H1 (cell line): ENCODE data around the gene VEPH1. TPM values are rescaled to one million over a fixed set of nuclear protein-coding genes. Genes with fewer than 3 reads are reported as not detected.

Source experiments
- CTCF ChIA-PET: fragments of 300-600 bp; sonication (Branson Sonifier 250); formaldehyde crosslinking; loops from one replicate; lab custom pipeline; 2021; ENCODE audit not compliant: partially characterized antibody; lab: Charles Lee
- POLR2A ChIA-PET: fragments of 300-600 bp; sonication (Branson Sonifier 250); formaldehyde crosslinking; loops from one replicate; lab custom pipeline; 2021; ENCODE audit warnings: inconsistent platforms; ENCODE audit not compliant: partially characterized antibody; lab: Charles Lee
- DNase-seq, 2 experiments: peaks; one replicate each; pipeline versions ENCODE4 v3.0.0 to v3.0.0-alpha.2; 2010 to 2022; ENCODE audit warnings: low spot score in 2 of 2, low read depth in 1 of 2, mixed read lengths in 1 of 2
- FAIRE-seq: peaks from 2 replicates; lab custom pipeline; 2011; peaks lifted over from hg19 to GRCh38; lab: Jason Lieb, UNC
- H2AFZ ChIP-seq: 2 replicates; pipeline ENCODE4 v1.8.1; 2012; ENCODE audit warnings: low read length, inconsistent platforms
- H2AK5ac ChIP-seq: 2 replicates; pipeline ENCODE4 v1.6.1; 2013; ENCODE audit warnings: low read depth, low read length
- H2BK120ac ChIP-seq: replicated peaks from 2 replicates; pipeline ENCODE3; 2013; ENCODE audit warnings: low read depth, low read length, inconsistent platforms
- H2BK12ac ChIP-seq: 2 replicates; pipeline ENCODE4 v1.6.1; 2013; ENCODE audit warnings: low read depth, low read length
- H2BK15ac ChIP-seq: 2 replicates; pipeline ENCODE4 v1.6.1; 2013; ENCODE audit warnings: low read length
- H2BK20ac ChIP-seq: 2 replicates; pipeline ENCODE4 v1.6.1; 2013; ENCODE audit warnings: low read length
- H2BK5ac ChIP-seq: 2 replicates; pipeline ENCODE4 v1.6.1; 2013; ENCODE audit warnings: low read depth, low read length
- H3K14ac ChIP-seq: 2 replicates; pipeline ENCODE4 v1.6.1; 2013; ENCODE audit warnings: inconsistent platforms; ENCODE audit not compliant: insufficient read length
- H3K18ac ChIP-seq: 2 replicates; pipeline ENCODE4 v1.6.1; 2013; ENCODE audit warnings: low read length; ENCODE audit errors: extremely low read depth
- H3K23ac ChIP-seq: 2 replicates; pipeline ENCODE4 v1.6.1; 2013; ENCODE audit warnings: inconsistent platforms; ENCODE audit not compliant: insufficient read length
- H3K23me2 ChIP-seq: 2 replicates; pipeline ENCODE4 v1.6.1; 2013; ENCODE audit warnings: low read depth, low read length
- H3K27ac ChIP-seq: 2 replicates; pipeline ENCODE4 v1.6.1; 2011; ENCODE audit warnings: low read depth, low read length, inconsistent platforms
- H3K27me3 ChIP-seq, 4 experiments: replicated peaks in 1 of 4; 1 replicate in 1 of 4; 2 replicates in 3 of 4; pipeline versions ENCODE4 v1.6.1 to v1.8.1; 2011 to 2013; ENCODE audit warnings: low read length in 3 of 4, mild to moderate bottlenecking in 3 of 4, inconsistent platforms in 2 of 4, mixed read lengths in 2 of 4, moderate library complexity in 1 of 4; ENCODE audit not compliant: control insufficient read depth in 3 of 4, insufficient read depth in 3 of 4; ENCODE audit errors: extremely low read depth in 1 of 4
- H3K36me3 ChIP-seq, 4 experiments: 2 replicates each; pipeline versions ENCODE4 v1.6.1 to v1.8.1; 2011 to 2013; ENCODE audit warnings: mild to moderate bottlenecking in 4 of 4, low read length in 3 of 4, moderate library complexity in 2 of 4, control low read depth in 1 of 4, inconsistent platforms in 1 of 4; ENCODE audit not compliant: insufficient read depth in 4 of 4, control insufficient read depth in 2 of 4
- H3K4ac ChIP-seq: replicated peaks from 2 replicates; pipeline ENCODE3; 2013; ENCODE audit warnings: low read length, low read depth, mixed read lengths, inconsistent platforms; ENCODE audit not compliant: insufficient read length
- H3K4me1 ChIP-seq, 4 experiments: replicated peaks in 1 of 4; 1 replicate in 1 of 4; 2 replicates in 3 of 4; pipeline versions ENCODE4 v1.6.1 to v1.8.1; 2011 to 2013; ENCODE audit warnings: low read length in 3 of 4, inconsistent platforms in 2 of 4, mixed read lengths in 1 of 4; ENCODE audit not compliant: insufficient read depth in 4 of 4, control insufficient read depth in 3 of 4
- H3K4me2 ChIP-seq, 2 experiments: 2 replicates each; pipeline versions ENCODE4 v1.6.1 to v1.8.1; 2011 to 2013; ENCODE audit warnings: low read depth in 2 of 2, low read length in 2 of 2, control low read depth in 1 of 2, inconsistent platforms in 1 of 2, mild to moderate bottlenecking in 1 of 2; ENCODE audit not compliant: insufficient read depth in 1 of 2
- H3K4me3 ChIP-seq, 4 experiments: fragments of 200-600, 300-600 bp in 1 of 4; sonication (generic), shearing (Covaris generic), sonication (Bioruptor Twin) in 1 of 4; 2 replicates each; pipeline versions ENCODE4 v1.5.1 to v1.8.1; 2011 to 2016; ENCODE audit warnings: low read length in 4 of 4, low read depth in 3 of 4, control low read depth in 2 of 4, inconsistent platforms in 2 of 4, mild to moderate bottlenecking in 2 of 4, mixed read lengths in 1 of 4, moderate library complexity in 1 of 4; ENCODE audit not compliant: insufficient read depth in 2 of 4; ENCODE audit errors: extremely low read depth in 1 of 4
- H3K56ac ChIP-seq: replicated peaks from 2 replicates; pipeline ENCODE3; 2013; ENCODE audit warnings: low read depth, mild to moderate bottlenecking, mixed read lengths, low read length, inconsistent platforms; ENCODE audit not compliant: insufficient read length
- H3K79me1 ChIP-seq: 2 replicates; pipeline ENCODE4 v1.6.1; 2013; ENCODE audit warnings: low read depth, low read length, control low read depth
- H3K79me2 ChIP-seq, 2 experiments: 2 replicates each; pipeline versions ENCODE4 v1.6.1 to v1.8.1; 2012 to 2013; ENCODE audit warnings: low read length in 2 of 2, mild to moderate bottlenecking in 2 of 2, inconsistent platforms in 1 of 2; ENCODE audit not compliant: insufficient read depth in 2 of 2, control insufficient read depth in 1 of 2
- H3K9ac ChIP-seq, 4 experiments: replicated peaks in 1 of 4; 1 replicate in 1 of 4; 2 replicates in 3 of 4; pipeline versions ENCODE4 v1.6.1 to v1.8.1; 2011 to 2013; ENCODE audit warnings: low read depth in 3 of 4, low read length in 3 of 4, control low read depth in 2 of 4, mild to moderate bottlenecking in 2 of 4, moderate library complexity in 2 of 4, inconsistent platforms in 1 of 4; ENCODE audit errors: extremely low read depth in 1 of 4
- H3K9me3 ChIP-seq, 2 experiments: 2 replicates each; pipeline versions ENCODE4 v1.6.1 to v1.8.1; 2012 to 2013; ENCODE audit warnings: mild to moderate bottlenecking in 2 of 2, moderate library complexity in 2 of 2, control low read depth in 1 of 2, inconsistent platforms in 1 of 2, low read depth in 1 of 2, low read length in 1 of 2, mixed read lengths in 1 of 2; ENCODE audit not compliant: insufficient read depth in 2 of 2
- H4K20me1 ChIP-seq, 2 experiments: replicated peaks in 1 of 2; 2 replicates each; pipeline versions ENCODE3 to v1.8.1; 2011 to 2013; ENCODE audit warnings: inconsistent platforms in 2 of 2, low read length in 2 of 2, mild to moderate bottlenecking in 1 of 2; ENCODE audit not compliant: insufficient read depth in 2 of 2, control insufficient read depth in 1 of 2
- H4K5ac ChIP-seq: 2 replicates; pipeline ENCODE4 v1.6.1; 2013; ENCODE audit warnings: low read length, low read depth, mixed read lengths, inconsistent platforms; ENCODE audit not compliant: insufficient read length
- H4K8ac ChIP-seq: 2 replicates; pipeline ENCODE4 v1.8.0; 2013; ENCODE audit warnings: mild to moderate bottlenecking, moderate library complexity, low read length, inconsistent platforms; ENCODE audit not compliant: insufficient read depth; ENCODE audit errors: extremely low read depth
- H4K91ac ChIP-seq: replicated peaks from 2 replicates; pipeline ENCODE3; 2013; ENCODE audit warnings: low read length, mixed read lengths, inconsistent platforms; ENCODE audit not compliant: insufficient read length
- ASH2L ChIP-seq: fragments of 200-600, 300-600 bp; sonication (generic); IDR thresholded peaks from one replicate; pipeline ENCODE4 v1.7.1; 2017; ENCODE audit warnings: low read length
- CEBPB ChIP-seq: IDR thresholded peaks from 2 replicates; pipeline ENCODE4 v1.6.1; 2012; ENCODE audit warnings: low read depth, low read length
- CREB1 ChIP-seq: IDR thresholded peaks from 2 replicates; pipeline ENCODE4 v1.6.1; 2012; ENCODE audit warnings: inconsistent platforms
- EP300 ChIP-seq, 2 experiments: IDR thresholded peaks; 1 replicate in 1 of 2; 2 replicates in 1 of 2; pipeline ENCODE4 v1.6.1; 2011 to 2012; ENCODE audit warnings: low read depth in 2 of 2, low read length in 2 of 2, mild to moderate bottlenecking in 2 of 2, borderline replicate concordance in 1 of 2, inconsistent platforms in 1 of 2, moderate library complexity in 1 of 2
- JUND ChIP-seq: IDR thresholded peaks from 2 replicates; pipeline ENCODE4 v1.6.1; 2011; ENCODE audit warnings: mild to moderate bottlenecking, improper control_type of control experiment, low read length
- MAFK ChIP-seq: IDR thresholded peaks from 2 replicates; pipeline ENCODE4 v1.6.1; 2012; ENCODE audit warnings: low read depth, mild to moderate bottlenecking, improper control_type of control experiment, low read length
- POLR2A ChIP-seq, 2 experiments: IDR thresholded peaks; 1 replicate in 1 of 2; 2 replicates in 1 of 2; pipeline ENCODE4 v1.6.1; 2011; ENCODE audit warnings: low read depth in 2 of 2, low read length in 2 of 2, mild to moderate bottlenecking in 2 of 2; ENCODE audit errors: control extremely low read depth in 1 of 2
- SIRT6 ChIP-seq: IDR thresholded peaks from one replicate; pipeline ENCODE4 v1.7.1; 2012; ENCODE audit warnings: low read length, inconsistent platforms
- SP4 ChIP-seq: IDR thresholded peaks from 2 replicates; pipeline ENCODE4 v1.6.1; 2012; ENCODE audit warnings: low read length, inconsistent platforms
- WGBS, 2 experiments: shearing (Covaris generic) in 1 of 2; methylation state at CpG; one replicate each; pipeline versions ENCODE4 v1.1.6 to v1.1.7; 2013 to 2015; ENCODE audit warnings: low lambda C conversion rate in 2 of 2, mixed read lengths in 2 of 2, inconsistent platforms in 1 of 2, low coverage in 1 of 2, missing lambda C conversion rate in 1 of 2; ENCODE audit not compliant: insufficient replicate concordance in 2 of 2, insufficient coverage in 1 of 2, insufficient read length in 1 of 2; ENCODE audit errors: extremely low coverage in 1 of 2, missing lambda C conversion rate in 1 of 2; 5-methylcytosine and 5-hydroxymethylcytosine counted together
- polyA plus RNA-seq, 7 experiments: library from polyadenylated mRNA; depleted of rRNA in 3 of 7; stranded (reverse) in 5 of 7; unstranded in 2 of 7; fragments of >200 nt in 5 of 7; fragments of 200-250 nt in 2 of 7; gene quantifications; 1 replicate in 5 of 7; 2 replicates in 1 of 7; 4 replicates in 1 of 7; pipeline versions ENCODE4 v1.2.1 to v1.2.3, GENCODE V29; 2011 to 2013; ENCODE audit warnings: missing spikeins in 2 of 7, mixed read lengths in 2 of 7
- total RNA-seq: library from RNA; stranded (reverse); fragmentation: NEBNext Ultra II Directional; extraction: Animal tissue kit (Norgen Biotek cat#: 25700); gene quantifications from 2 replicates; pipeline ENCODE4 v1.2.1, GENCODE V29; 2021

The VEPH1 gene
- total and polyA plus RNA-seq, 2 of the 8 experiments (the other 6 are each of a cell fraction or from before 2014, with no cell fraction given) = 12.0 to 18.3 TPM

DNA sequence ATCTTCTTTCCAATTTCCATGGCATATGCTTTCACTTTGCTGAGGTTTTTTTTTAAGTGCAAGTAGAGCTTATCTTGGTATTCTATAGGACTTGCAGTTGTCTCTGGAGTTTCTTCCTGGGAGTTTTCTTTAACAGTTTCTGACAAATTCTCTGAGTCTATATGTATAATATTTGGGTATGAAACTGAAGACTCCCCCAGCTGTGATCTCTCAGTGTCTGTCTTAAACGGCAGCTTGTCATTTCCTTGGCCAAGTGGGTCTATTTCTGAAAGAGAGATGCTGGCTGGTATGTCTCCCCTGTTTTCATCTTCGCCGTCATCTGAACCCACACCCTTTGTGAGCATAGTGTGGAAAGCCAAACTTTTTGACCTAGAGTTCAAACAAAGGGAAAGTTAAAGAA is 139.8 kb downstream of the VEPH1 start:
- CTCF ChIA-PET = interaction anchor here (0.6 to 3.4 kb wide), 6 partner anchors 11 to 209 kb away, joined by 3 to 21 read pairs (median 4); no protein-coding TSS in a partner anchor

More for the DNA sequence above, 139.8 kb downstream of the VEPH1 start:
- Histone ChIP-seq H3K27ac (no peak overlapping the region), H3K36me3 (no peaks in the 10 kb centered on the region), H3K4ac (no peak overlapping the region), H3K9me3 (no peaks in the 10 kb centered on the region), H3K14ac (no peak overlapping the region), H3K4me1 (no peaks in the 10 kb centered on the region), H3K79me2 (no peaks in the 10 kb centered on the region), H2BK120ac (no peak overlapping the region), H2AK5ac (no peak overlapping the region), H3K56ac (no peak overlapping the region), H3K4me2 (no peak overlapping the region), H3K4me3 (no peak overlapping the region), H3K9ac (no peak overlapping the region), H4K5ac (no peak overlapping the region), H3K79me1 (no peaks in the 10 kb centered on the region), H4K8ac (no peak overlapping the region), H2AFZ (no peak overlapping the region), H4K20me1 (no peaks in the 10 kb centered on the region), H2BK12ac (no peak overlapping the region), H3K23me2 (no peaks in the 10 kb centered on the region), H3K23ac (no peak overlapping the region), H3K27me3 (no peaks in the 10 kb centered on the region), H4K91ac (no peak overlapping the region), H2BK20ac (no peak overlapping the region), H3K18ac (no peak overlapping the region), H2BK15ac (no peak overlapping the region), H2BK5ac (no peak overlapping the region)
- WGBS, 2 experiments = 90% methylated on average over 3 of the region's 3 CpGs; no CpG with 5 or more reads in 1 of the 2 experiments
- POLR2A ChIA-PET = no interaction called here
- TF ChIP-seq EP300 (IDR thresholded peaks at IDR 0.05; ENCODE audit: borderline replicate concordance in 1 of 2, low read depth in 2 of 2, low read length in 2 of 2) (no peak), CREB1 (no peak), CEBPB (no peak), ASH2L (no peak), SP4 (no peak), POLR2A (IDR thresholded peaks at IDR 0.05; ENCODE audit: control extremely low read depth in 1 of 2, low read depth in 2 of 2, low read length in 2 of 2) (no peak), MAFK (no peak), JUND (no peak), SIRT6 (no peak)
- FAIRE-seq (no peak), DNase-seq (no peak)
